GM19351 (cell line): ENCODE results near the gene WHAMM.

ENCODE experiments used
- ATAC-seq: cut with Tn5 transposase; IDR thresholded peaks from one replicate; pipeline ENCODE4 v1.9.1; 2021; ENCODE audit warnings: mild to moderate bottlenecking, moderate library complexity; ENCODE audit not compliant: unreplicated experiment

The WHAMM gene

DNA sequence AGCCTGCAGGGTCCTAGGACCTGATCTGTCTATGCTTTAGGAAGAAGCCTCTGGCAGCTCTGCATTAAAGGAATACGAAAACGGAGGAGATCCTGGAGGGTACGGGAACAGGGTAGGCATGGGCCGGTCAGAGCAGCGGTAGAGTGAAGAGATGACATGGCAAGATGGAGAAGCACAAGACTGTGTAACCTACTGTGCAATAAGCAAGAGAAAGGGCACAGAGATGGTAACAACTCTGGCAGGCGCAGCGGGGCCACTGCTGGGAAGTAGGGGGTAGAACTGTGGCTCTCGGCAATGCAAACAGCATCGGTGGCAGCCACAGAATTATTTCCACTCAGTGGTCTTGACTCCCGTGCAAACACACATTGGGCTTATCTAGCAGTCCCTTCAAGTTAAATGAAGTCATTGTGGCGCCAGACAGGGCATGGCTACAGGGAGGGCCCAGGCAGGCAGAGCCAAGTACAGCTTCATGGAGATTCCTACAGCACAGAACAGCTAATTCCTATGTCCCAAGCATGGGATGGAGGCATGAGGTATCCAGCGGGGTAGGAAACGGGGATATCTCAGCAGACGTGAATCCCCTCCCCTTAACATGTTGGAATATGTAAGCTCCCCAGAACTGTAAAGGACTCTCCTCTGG, 28.8 kb downstream of the WHAMM start:
- no peak for ATAC-seq

DNA sequence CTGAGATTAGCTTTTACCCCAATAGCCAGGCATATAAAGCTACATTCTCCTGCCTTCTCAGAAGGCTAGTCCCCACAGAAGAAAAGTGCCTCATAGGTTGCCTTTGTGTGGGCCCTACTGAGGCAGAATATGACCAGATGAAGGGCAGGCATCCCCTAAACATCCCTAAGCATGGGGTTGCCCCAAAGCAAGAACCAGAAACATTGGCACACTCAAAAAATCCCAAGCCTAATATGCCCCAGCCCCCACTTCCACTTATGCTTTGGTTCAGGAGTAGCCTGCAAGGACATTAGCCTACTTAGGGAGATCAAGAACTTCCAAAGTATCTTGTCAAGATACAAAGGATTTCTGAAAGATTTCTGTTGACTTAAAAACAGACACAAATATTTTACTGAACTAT, 29.7 kb downstream of the WHAMM start:
- no peak for ATAC-seq

DNA sequence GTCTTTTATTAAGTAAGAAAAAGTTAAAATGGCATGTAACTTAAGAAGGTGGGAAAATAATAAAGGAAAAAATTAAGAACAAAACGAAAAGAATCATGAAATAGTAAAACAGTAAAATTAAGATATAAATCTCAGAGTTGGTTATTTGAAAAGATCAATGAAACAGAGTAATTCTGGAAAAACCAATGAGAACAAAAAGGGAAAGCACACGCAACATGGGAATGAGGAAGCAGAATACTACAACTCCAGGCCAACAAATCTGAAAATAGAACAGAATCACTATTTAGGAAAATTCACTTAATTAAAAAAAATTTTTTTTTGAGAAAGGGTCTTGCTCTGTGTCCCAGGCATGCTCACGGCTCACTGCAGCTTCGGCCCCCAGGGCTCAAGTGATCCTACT, 30.7 kb downstream of the WHAMM start:
- no peak for ATAC-seq

DNA sequence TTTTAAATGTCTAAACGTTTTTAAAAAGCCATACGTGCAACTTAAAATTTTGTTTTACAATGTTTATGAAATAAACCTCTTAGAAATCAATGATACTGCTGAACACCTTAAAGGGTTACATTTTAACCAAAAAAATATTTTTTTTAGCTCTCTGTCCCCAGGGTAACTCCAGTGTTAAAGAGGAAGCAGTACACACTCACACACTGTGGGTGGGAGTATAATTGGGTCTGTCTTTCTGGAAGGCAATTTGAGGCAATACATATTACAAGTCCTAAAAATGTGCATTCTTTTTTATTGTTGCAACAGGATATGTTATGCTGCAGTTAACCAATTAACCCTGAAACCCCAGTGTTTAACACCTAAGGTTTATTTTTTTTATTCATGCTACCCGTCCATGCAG, 34.1 kb downstream of the WHAMM start:
- ATAC-seq = no peak

DNA sequence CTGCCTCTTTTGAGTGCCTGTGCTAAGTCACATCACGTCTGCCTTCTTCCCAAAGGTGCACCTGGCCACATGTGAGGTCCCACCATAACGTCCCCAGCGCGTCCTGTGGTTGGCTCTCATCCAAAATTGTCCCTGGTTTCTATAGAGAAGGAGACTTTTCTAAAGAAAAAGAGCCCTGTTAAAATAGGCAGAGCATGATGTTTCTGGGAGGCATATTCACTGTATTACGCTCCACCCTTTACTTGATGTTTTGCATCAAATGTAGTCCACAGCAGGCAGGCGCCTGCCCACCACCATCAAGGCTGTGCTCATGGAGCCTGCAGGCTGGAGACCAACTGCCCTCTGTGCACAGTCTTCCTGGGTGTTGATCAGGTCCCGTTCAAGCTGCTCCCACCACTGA, 36.3 kb downstream of the WHAMM start:
- ATAC-seq = no peak

DNA sequence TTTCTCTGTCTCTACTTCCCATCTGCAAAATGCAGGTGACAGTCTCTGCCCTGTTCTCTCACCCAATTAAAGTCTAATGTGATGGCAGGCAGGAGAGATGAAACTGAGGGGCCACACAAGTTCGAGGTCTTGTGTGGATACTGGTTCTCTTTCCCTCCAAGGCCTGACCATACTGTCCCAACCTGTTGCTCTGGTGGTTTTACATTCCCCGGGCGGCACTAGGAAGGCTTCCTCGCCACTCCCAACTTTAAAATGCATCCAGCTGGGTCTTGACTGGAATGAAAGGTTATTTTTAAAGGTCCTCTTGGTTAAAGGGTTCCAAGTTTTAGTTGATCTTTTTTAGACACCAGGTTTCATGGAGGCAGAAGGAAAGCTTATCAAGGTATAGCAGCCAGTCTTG, 37.2 kb downstream of the WHAMM start:
- ATAC-seq = no peak

DNA sequence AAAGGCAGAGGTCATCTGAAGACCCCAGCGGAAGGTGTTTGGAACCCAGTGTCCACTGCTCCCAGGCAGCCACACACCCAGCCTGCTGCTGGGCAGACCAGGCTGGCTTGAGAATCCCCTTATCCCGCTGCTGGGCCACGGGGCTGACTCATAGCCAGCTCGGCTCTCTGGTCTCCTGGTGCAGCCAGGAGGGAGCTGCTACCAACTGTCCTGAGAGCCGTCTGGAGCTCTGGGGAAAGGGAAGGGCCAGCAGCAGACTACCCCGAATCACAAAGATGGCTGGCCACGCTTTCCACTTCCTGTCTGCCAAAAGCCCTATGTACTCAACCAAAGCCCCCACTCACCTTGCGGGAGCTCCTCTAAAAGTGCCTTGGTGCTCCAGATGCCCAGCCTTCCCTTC, 38.3 kb downstream of the WHAMM start:
- no peak for ATAC-seq

DNA sequence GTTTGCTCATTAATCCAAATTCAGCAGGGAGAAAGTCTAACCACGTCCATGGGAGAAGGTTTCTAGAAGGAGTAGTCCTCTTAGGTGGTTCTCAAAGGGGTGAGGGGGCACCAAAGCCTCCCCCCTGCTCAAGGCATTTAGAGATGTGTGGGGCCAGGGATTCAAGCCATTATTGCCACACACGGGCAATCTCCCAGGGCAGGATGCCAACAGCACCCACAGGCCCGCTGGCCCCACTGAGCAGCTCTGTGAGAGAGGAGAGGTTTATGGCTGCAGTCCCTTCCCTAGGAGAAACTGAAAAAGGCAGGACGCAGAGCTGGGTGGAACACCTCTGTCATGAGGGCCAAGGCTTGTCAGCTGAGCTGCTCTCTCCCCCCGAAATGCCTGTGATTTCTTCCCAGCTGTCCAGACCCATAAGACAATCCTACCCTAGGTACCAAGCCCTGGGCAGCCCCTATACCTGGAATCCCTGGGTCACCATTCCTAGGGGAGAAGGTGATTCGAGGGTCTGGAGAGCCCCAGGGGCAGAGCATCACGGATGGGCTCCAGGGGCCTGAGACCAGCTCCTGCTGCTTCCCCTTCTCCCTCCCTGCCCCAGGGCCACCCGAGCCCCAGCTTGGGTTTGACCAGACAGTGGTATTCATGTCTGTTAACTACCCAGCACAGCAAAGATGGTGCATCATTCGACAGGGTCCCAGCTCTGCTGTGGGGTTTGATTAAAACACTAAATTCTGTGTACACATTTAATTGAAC, 39.0 kb downstream of the WHAMM start:
- ATAC-seq = no peak

DNA sequence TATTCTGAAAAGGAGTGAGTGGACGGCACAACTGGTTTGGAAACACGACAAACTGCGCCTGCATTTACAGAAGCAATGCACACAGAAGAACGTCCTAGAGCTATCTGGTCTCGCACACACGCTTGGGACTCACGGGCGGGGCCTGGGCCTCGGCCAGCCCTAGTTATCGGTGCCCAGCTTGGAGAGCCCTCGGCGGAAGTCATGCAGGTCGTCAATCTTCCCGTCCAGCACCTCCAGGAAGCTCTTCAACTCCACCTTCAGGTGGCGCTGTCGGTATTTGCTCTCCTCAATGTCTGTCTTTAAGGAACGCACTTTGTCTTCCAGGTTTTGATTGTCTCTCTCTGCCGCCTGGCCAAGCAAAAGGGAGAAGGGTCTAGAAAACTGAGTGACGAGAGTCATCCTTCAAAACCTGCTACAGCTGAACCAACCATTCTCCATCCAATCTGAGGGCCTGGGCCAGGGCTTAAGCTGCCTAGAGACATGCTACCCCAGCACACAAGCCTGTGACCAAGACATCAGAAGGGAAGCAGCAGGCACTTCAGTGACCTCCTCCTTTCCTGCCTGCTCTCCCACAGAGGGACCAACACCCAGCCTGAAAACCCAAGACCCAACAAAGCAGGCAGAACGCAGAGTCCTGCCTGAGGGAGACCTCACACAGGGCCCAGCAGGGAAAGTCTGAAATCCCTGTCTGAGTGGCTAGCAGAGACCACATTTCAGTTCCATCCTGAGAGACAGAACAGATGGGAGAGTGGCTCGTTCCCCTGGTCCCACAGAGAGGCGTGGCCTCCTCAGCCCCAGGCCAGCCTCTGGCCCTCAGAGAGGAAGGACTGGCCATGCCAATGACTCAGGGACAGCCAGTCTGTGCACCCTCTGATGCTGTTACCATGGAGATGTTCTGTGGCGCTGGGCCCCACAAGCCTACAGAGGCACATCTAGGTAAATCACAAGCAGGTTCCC, 40.4 kb downstream of the WHAMM start:
- ATAC-seq = peak; percentile 60

DNA sequence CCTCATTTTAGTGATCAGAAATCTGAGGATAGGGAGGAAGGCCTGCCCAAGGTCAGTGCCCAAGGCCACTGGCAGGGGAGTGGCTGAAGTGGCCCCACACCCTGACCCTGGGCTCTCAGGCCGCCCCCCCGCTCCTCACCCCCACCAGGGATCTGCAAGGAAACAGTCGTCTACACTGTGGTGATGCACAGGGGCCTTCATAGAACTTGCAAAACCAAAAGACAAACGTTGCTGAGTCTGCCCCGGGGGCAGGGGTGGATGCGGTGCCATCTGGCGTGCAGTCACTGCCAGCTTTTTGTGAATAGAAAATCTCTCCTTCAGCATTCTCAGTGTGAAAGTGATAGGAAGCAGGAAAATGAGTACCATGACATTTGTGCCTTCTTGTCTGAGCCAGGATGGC, 41.3 kb downstream of the WHAMM start:
- no peak for ATAC-seq

DNA sequence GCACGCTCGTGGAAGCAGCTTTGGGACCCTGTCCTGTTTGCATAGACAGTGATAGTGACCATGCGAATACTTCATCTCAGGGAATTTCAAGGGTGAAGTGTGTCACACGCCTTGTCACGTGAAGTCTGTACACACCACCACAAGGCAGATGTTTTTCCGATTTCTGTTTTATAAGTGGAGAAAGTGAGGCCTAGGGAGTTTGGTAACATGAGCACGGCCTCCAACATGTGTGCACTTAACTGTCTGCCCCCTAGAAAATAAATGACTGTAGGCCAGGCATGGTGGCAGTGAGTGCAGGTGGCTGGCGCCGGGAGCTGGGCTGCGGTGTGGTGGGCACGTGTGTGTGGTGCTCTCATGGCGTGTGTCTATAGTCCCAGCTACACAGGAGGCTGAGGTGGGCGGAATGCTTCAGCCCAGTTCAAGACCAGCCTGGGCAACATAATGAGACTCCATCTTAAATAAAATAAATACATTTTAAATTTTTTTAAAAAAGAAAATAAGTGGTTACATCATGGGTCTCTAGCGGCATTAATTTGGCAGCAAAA, 42.0 kb downstream of the WHAMM start:
- ATAC-seq = no peak

DNA sequence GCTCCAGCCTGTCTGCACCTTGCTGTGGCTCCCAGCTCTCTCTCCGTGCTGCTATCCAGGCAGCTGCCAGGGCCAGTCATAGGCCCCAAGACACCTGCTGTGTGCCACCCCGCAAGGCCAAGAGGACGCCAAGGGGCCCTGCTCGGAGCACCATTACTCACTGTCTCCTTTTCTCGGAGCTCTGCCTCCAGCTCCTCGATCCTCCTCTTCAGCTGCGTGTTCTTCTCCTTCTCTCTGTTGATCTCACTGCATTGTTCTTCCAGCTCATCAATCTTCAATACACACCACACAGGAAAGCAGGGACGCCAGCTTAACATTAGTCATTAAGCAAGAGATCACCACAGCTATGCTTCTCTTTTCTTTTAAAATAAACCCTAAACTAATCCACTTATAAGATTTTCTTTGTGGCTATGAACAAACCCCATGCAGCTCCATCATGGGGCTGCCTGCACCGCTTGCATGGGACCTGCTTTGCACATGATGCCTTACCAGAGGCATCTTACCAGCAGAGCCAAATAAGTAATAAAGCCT, 42.6 kb downstream of the WHAMM start:
- ATAC-seq = no peak

DNA sequence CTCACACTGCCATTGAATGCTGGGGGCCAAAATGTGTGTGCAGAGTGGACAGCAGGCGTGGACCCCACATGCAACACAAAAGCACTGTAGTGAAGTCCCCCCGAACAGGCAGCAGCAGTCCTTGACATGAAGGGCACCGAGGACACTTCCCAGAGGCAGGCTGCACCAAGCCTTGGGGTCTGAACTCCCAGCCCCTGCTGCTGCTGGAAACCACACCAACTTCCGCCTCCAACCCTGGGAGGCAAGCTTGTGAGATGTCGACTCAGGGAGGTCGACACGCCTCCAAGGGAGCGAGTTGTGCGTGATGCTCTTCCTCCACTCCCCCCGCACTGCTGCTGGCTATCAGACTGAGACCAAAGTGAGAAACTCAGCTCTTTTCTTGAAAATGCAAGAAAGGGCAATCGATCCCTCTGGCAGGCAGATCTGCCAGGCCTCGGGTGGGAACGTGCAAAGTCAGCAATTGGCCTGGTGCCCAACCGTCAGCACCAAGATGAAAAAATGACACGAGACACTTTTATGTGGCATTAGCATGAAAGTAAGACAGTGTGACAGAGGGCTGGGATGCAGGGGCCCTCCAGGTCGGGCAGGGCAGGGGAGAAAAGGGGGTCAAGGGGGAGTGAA, 43.6 kb downstream of the WHAMM start:
- no peak for ATAC-seq

DNA sequence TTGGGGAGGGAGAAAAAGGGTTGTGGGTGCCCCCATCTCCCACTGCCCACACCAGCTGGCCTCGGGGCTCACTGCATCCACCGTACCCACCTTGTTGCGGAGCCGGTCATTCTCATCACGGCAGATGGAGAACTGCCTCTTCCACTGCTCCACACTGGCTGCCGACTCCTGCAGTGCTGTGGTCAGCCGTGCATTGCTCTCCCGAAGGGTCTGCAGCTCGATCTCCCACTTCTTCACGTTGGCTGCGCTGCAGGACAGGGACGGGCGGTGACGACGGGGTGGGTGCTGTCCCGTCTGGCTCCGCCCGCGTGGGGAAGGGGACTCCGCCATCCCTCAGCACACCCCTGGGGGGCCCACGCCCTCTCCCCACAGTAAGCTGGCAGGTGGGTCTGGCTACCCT, 45.1 kb downstream of the WHAMM start:
- no peak for ATAC-seq

DNA sequence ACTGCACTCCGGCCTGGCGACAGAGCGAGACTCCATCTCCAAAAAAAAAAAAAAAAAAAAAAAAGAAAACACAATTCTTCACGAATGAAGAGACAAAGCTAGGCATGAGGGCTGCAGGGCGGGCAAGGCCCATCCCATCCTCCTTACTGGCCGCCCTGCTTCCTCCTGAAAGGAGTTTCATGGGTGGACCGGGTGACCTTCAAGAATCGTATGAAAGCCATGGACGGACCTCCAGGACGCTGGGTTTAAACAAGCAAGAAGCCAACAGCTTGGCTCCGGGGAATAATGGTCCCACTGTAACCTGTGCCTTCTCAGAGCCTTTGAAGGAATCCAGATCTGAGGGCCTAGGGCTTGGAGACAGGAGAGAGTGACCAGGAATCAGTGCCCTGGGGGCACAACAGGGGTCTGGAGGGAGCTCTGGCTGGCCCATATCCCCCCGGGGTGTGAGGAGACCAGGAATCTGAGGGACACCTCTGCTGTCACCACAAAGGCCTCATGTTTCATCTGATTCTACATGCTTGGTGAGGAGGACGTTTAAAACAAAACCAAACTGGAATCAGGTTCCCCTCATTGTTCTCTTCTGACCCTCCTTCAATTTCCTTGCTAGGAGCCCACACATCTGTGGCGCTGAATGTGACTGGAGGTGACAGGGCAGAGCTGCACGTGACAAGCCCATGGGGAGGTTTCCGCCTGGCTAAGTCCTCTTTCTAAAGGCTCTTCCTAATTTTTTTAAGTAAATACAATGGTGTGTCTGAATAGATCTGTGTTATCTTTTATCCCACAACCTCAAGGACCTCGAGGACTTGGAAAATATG, 46.1 kb downstream of the WHAMM start:
- ATAC-seq = no peak

DNA sequence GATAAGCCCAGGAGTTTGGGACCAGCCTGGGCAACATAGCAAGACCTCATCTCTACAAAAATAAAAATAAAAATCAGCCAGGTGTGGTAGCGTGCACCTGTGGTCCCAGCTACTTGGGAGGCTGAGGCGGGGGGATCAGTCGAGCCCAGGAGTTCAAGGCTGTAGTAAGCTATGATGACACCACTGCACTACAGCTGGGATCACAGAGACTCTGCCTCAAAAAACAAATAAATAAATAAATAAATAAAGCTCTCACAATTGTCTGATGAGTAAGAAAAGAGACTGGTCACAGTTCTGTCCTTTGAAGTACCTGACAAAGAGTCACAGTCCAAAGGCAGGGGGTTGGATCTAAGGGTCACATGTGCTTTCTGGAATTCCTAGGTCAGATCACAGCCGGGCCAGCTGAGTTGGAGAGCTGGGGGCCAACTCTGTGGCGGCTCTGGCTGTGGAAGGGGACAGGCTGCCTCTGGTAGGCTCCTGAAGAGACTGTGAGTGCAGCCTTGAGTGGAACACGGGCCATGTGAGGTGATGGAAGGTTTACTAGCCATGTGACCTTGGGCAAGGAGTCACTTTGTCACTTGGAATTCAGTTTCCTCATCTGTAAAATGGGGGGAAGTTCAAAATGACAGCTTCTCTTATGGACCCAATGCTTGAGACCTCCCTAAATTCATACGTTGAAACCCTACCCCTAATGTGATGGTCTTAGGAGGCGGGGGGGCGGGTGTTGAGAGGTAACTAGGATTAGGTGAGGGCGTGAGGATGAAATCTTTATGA, 47.2 kb downstream of the WHAMM start:
- ATAC-seq = no peak

DNA sequence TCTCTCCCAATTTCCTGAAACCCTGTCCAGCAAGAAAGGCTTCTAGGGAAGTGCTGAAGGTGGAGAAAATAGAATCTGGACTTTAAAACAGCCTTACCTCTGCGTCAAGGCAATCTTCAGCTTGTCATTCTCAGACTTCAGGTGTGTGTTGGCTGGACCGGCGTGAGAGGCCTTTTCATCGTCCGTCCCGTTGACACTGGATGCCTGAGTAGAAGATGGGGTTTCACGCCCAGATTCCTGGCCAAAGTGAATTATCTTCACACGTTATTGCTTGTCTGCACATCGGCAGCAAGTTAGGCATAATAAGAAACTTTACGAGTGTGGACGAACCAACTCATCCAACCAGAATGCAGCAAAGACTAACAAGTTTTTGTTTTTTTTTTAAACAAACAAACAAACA, 49.5 kb downstream of the WHAMM start:
- no peak for ATAC-seq

DNA sequence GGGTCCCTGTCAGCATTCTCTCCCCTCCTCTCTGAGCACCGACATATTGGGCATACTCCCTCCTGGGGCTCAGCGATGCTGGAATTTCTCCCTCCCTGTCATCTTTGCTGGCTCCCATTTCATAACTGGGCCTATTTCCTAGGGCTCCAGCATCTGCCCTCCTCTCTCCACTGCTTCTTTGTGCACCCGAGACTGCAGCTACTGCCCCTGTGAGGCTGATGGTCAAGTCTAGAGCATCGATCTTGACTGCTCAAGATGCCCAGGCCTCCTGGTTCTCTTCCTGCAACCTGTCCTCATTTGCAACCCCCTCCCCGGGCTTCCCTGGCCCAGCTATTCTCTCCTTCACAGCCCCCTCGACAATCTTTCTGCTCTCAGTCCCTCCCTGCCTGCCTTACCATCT, 53.5 kb downstream of the WHAMM start:
- no peak for ATAC-seq

DNA sequence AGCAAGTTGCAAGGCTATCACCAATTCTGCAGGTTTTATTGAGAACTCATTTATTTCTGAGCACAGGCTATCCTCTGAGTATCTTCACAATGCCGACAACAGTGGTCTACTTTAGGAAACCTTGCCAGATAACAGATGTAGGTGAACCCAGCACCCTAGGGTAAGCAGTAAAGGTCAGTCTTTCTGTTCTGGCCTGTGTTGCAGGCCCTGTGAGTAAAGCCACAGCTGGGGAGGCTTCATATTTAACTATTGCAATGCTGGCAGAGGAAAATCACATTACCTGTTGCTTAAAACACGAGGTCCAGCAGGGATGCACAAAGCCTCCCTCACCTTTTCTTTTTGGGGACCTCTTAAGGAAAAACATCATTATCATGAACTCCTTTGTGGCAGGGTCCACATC, 55.5 kb downstream of the WHAMM start:
- ATAC-seq = no peak
